GM19395 (cell line): ENCODE data around the gene KRT23.

Source experiments
- ATAC-seq: cut with Tn5 transposase; IDR thresholded peaks from one replicate; pipeline ENCODE4 v1.9.1; 2021; ENCODE audit warnings: mild to moderate bottlenecking, moderate library complexity; ENCODE audit not compliant: unreplicated experiment

KRT23 gene

DNA sequence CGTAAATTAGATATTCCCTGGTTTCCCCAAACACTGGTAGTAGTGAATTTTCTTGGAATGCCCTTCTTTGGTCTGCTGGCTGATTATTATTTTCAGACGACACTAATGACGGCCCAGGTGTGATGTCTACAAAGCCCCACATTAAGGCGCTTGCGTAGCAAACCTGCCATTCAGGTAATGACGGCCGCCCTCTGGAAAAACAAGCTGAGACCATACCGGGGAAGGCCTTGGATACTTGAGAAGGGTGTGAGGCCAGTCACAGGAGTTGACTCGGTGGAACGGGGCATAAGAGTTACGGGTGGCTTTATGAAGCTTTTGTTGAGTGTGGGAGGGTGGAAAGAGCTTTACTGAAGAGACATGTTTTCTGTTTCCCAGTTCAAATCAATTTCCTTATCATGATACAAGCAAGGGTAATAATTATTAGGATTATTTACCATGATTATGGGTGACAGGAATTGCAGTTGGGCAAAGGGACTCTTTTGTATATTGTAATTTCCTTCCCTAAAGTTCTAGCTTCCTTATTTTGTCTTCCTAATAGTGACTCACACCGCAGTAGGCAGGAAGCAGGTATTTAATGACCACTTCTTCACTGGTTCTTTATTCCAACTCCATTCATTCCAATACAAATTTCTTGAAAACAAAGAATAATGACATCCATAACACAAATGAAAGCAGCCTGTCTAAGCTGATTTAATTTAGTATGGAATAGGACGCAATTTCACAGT is 24.8 kb downstream of the KRT23 start:
- no peak for ATAC-seq

DNA sequence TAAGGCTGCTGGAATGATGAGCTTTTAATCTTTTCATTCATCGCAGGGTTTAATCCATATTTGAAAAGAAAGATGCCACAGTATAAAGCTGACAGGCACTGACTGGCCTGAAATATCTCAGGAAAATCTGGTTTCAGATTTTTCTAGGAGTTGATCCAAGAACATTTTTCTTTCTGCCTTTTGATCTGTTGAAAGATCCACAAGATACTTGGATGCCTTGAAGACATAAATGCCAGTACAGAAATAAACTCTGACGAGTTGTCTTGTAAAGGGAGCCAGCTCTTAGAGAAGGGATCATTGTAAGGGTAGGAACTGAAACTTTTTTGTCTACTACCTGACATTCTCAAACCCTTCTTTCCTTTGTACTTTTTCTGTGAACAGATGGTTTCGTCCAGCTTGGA is 27.0 kb downstream of the KRT23 start:
- no peak for ATAC-seq

DNA sequence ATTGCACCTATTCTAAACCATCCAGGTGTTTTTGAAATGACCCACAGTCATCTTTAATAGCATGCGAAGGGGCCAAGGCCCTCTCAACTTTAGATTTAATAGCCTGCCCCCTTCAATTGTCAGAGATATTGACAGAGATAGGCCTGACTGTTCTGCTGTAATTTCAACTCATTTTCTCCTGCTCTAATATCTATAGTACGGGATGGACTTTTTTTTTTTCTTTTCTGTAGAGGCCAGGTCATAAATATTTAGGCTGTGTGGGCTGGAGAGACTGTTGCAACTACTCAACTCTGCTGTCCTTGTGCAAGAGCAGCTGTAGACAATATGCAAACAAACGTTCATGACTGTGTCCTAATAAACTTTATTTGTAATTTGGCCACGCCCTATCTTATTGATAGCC is 27.7 kb downstream of the KRT23 start:
- no peak for ATAC-seq

GRCh38 chr17:40909351-40909750 is 28.1 kb downstream of the KRT23 start:
- no peak for ATAC-seq

- ATAC-seq = no peak
Measured at GRCh38 chr17:40906613-40907012, 30.8 kb downstream of the KRT23 start.

DNA sequence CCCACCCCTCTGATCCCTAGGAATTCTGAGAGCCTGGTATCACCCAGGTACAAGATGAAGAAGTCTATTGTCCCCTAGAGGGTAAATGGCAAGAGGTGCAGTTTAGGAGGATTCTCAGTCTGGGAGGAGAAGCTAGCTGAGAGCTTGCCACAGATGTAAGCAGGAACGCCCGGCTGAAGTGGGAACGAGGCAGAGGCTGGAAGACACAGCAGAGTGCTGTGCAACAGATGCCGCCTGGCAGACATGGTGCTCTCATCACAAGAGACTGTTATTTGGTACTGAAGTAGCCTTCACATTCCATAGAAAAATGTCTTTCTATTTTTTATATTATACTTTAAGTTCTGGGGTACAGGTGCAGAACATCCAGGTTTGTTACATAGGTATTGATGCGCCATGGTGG is 32.1 kb downstream of the KRT23 start:
- ATAC-seq = no peak

GRCh38 chr17:40903129-40903847 is 34.2 kb downstream of the KRT23 start:
- ATAC-seq = no peak

- ATAC-seq = no peak
Measured at GRCh38 chr17:40902498-40902897, 34.9 kb downstream of the KRT23 start.

GRCh38 chr17:40901981-40902474 is 35.4 kb downstream of the KRT23 start:
- ATAC-seq = no peak

- ATAC-seq = no peak
Measured at GRCh38 chr17:40900809-40901356, 36.6 kb downstream of the KRT23 start.

DNA sequence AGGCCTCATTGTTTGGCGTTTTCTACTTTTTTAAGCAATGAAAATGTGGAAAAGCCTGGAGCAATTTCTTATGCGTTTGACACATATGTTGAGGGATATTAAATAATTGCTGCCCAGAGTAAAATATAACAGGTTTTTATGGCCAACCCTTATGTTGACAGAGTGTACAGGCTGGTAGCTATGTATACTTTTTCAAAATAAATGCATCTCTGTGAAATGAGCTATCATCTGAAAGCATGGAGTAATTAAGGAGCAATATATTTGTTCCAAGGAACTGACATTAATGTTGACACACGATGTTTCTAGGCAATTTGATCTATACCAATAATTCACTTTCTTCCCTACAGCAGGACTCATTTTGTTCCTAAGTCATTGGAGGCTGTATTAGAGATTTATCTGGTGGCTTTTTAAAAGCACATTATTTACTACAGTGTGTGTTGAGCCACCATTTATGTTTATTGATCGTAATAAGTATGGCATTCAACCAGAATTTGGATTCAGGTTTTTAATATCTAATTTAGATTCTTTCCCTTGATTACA is 40.5 kb downstream of the KRT23 start:
- no peak for ATAC-seq

GRCh38 chr17:40895106-40895730 is 42.2 kb downstream of the KRT23 start:
- ATAC-seq = no peak

DNA sequence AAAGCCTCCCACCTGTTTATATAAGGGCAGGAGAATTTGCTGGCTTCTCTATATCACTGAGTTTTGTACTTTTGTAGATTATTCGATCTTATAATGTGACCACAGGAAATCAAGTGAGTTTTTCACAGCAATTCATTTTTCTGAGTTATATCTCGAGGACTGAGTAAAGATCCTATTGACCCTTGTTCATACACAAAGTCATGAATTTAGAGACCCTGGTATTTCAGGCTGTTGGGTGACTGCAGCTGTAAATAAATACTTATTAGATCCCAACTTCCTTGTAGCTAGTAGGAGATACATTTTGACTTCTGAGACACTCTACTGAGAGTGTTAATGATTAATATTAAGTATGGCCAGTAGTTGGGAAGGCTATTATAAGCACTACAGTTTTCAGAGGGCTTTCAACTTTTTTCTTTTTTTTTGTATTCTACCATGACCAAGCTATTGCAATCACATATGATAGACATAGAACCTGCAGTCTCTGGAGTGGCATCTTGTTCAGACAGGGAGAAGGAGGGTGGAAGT is 49.2 kb downstream of the KRT23 start:
- no peak for ATAC-seq

- no peak for ATAC-seq
Measured at GRCh38 chr17:40886090-40886489, 51.4 kb downstream of the KRT23 start.

DNA sequence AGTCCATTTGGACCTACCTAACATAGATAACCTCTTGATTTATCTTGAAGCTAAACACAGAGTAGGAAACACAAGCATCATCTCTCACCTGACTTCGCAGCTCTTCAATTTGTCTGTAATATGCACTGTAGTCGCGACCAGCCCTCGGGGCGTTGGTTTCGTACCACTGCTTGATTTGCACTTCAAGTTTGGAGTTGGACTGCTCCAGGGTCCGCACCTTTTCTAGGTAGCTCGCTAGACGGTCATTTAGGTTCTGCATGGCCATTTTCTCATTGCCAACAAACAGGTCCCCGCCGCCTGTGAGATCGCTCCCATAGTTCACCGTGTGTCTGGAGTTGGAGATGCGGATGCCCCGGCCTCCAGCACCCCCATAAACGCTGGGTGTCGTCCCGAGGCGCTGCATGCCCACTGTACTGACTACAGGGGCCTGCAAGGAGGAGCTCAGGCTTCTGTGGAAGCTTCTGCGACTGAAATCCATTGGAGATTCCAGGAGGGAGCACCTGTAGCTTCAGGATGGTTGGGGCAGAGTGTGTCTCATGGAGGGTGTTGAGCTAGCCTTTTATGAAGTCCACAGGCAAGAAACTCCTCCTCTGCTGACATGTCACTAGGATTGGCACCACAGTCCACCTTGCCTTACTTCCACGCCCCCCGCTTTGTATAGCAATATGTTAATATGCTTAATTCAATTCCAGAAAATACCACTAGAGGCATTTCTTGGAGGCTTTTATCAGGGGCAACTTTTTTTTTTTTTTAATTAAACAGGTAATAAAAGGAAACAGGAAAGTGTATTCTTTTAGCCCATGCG is 52.5 kb downstream of the KRT23 start, which contains the start of gene KRT20:
Gene KRT20 (minus strand): TSS at position 535 of the 805 bp plus-strand sequence. CDS start 57 bp downstream, at position 478.
- ATAC-seq = no peak

GRCh38 chr17:40883626-40884334 is 53.7 kb downstream of the KRT23 start:
- ATAC-seq = no peak

GRCh38 chr17:40883031-40883430 is 54.4 kb downstream of the KRT23 start:
- ATAC-seq = no peak

DNA sequence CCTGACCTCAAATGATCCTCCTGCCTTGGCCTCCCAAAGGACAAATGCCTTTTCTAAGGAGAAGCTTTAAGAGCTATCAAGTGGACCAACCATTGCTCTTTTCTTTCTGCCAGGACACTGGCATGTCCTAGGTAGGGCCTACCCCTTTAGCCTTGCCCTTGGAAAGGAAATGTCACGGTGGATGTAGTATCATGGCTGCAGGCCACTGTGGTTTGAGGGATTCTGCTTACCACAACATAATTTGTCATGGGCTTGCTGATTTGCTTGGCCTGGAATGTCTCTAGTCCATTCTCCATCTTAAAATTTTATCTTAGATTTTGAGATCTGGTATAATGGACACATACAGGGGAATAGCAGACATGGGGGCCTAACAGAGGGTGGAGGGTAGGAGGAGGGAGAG is 58.4 kb downstream of the KRT23 start:
- ATAC-seq = no peak

GRCh38 chr17:40878044-40878443 is 59.4 kb downstream of the KRT23 start:
- ATAC-seq = no peak
